ENCODE data around the gene SPATA6L. TPM values are rescaled to one million over a fixed set of nuclear protein-coding genes. Genes with fewer than 3 reads are reported as not detected.

The SPATA6L gene
- total and polyA plus RNA-seq, 7 donors: 1.4 to 3.3 (median 2.0) TPM

DNA sequence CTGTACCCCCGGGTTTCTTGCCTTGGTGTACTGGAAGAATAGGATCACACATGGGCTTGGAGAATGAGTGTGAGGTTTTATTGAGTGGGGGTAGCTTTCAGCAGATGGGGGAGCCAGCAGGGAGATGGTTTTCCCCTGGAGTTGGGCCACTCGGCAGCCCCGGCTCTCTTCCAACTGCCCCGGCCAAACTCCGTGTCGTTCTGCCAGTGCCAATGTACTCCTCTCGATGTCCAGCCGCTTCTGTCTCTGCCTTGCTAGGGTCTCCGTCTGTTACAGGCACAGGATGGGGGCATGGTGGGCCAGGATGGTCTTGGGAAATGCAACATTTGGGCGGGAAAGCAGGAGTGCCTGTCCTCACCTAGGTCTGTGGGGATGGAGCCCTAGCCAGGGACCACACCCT is 11.7 kb downstream of the SPATA6L start:
- DNase-seq: no peak
- no peak overlapping the region for H3K4me3 ChIP-seq
- H3K9me3 ChIP-seq: no peaks in the 10 kb centered on the region
- no peak for TF ChIP-seq POLR2A (IDR thresholded peaks at IDR 0.05)
- TF ChIP-seq, protein P1, sequence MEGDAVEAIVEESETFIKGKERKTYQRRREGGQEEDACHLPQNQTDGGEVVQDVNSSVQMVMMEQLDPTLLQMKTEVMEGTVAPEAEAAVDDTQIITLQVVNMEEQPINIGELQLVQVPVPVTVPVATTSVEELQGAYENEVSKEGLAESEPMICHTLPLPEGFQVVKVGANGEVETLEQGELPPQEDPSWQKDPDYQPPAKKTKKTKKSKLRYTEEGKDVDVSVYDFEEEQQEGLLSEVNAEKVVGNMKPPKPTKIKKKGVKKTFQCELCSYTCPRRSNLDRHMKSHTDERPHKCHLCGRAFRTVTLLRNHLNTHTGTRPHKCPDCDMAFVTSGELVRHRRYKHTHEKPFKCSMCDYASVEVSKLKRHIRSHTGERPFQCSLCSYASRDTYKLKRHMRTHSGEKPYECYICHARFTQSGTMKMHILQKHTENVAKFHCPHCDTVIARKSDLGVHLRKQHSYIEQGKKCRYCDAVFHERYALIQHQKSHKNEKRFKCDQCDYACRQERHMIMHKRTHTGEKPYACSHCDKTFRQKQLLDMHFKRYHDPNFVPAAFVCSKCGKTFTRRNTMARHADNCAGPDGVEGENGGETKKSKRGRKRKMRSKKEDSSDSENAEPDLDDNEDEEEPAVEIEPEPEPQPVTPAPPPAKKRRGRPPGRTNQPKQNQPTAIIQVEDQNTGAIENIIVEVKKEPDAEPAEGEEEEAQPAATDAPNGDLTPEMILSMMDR (IDR thresholded peaks at IDR 0.05): no peak
- no peak for TF ChIP-seq POLR2AphosphoS5 (IDR thresholded peaks at IDR 0.05)
- TF ChIP-seq EP300 (IDR thresholded peaks at IDR 0.05): no peak
- no peaks in the 10 kb centered on the region for H3K36me3 ChIP-seq
- H3K27ac ChIP-seq: no peak overlapping the region
- 85 to 98% methylated on average over 10 of the region's 10 CpGs for WGBS, 2 donors
- H3K27me3 ChIP-seq: no peaks in the 10 kb centered on the region
- intact Hi-C loops (cut with DNase I): no loop called here
- H3K4me1 ChIP-seq: no peaks in the 10 kb centered on the region

GRCh38 chr9:4654084-4654483 is 12.2 kb downstream of the SPATA6L start:
- no peak for DNase-seq
- Histone ChIP-seq H3K27ac (no peak overlapping the region), H3K4me3 (no peak overlapping the region), H3K27me3 (no peaks in the 10 kb centered on the region), H3K36me3 (no peaks in the 10 kb centered on the region), H3K9me3 (no peaks in the 10 kb centered on the region), H3K4me1 (no peaks in the 10 kb centered on the region)
- intact Hi-C loops (cut with DNase I): no loop called here
- TF ChIP-seq POLR2A (IDR thresholded peaks at IDR 0.05): no peak
- TF ChIP-seq, protein P1 (IDR thresholded peaks at IDR 0.05): no peak
- no peak for TF ChIP-seq POLR2AphosphoS5 (IDR thresholded peaks at IDR 0.05)
- no peak for TF ChIP-seq EP300 (IDR thresholded peaks at IDR 0.05)
- 92 to 95% methylated on average over 9 of the region's 9 CpGs for WGBS, 2 donors

DNA sequence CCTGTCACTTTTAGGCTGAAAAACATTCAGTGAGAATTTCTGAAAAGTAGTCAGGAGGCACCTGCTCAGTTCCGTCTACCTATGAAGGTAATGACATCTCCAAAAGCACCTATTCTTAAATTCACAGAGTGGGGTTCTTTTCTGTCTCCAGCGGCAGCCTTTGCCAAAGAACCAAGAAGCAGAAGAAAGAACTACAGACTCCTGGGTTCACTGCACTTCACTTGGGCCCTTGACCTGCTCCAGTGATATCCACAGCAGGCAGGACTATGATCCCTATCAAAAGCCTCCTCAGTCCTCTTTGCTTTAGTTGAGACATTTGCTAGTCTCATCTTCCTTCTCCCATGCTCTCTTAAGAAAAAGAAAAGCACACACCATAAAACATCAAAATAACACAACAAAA is 23.9 kb downstream of the SPATA6L start:
- H3K27me3 ChIP-seq: no peaks in the 10 kb centered on the region
- H3K27ac ChIP-seq: no peak overlapping the region
- WGBS, 2 donors: 97 to 99% methylated on average over 2 of the region's 2 CpGs
- TF ChIP-seq POLR2A (IDR thresholded peaks at IDR 0.05) (no peak), EP300 (IDR thresholded peaks at IDR 0.05) (no peak), POLR2AphosphoS5 (IDR thresholded peaks at IDR 0.05) (no peak)
- TF ChIP-seq, protein P1 (IDR thresholded peaks at IDR 0.05): no peak
- intact Hi-C loops (cut with DNase I): no loop called here
- H3K4me1 ChIP-seq: no peaks in the 10 kb centered on the region
- H3K9me3 ChIP-seq: no peaks in the 10 kb centered on the region
- no peaks in the 10 kb centered on the region for H3K36me3 ChIP-seq
- DNase-seq: no peak
- no peak overlapping the region for H3K4me3 ChIP-seq

- intact Hi-C loops (cut with DNase I): no loop called here
- H3K9me3 ChIP-seq: no peaks in the 10 kb centered on the region
- no peaks in the 10 kb centered on the region for H3K36me3 ChIP-seq
- H3K4me3 ChIP-seq: no peak overlapping the region
- no peak for DNase-seq
- H3K27ac ChIP-seq: no peak overlapping the region
- H3K4me1 ChIP-seq: no peaks in the 10 kb centered on the region
- no peak for TF ChIP-seq POLR2AphosphoS5 (IDR thresholded peaks at IDR 0.05)
- TF ChIP-seq, protein P1 (IDR thresholded peaks at IDR 0.05): peak; percentile 23 to 62 (median 42)
- 69 to 73% methylated on average over 2 of the region's 2 CpGs for WGBS, 2 donors
- no peaks in the 10 kb centered on the region for H3K27me3 ChIP-seq
These were observed 26.3 kb downstream of the SPATA6L start for GRCh38 chr9:4640027-4640426.

DNA sequence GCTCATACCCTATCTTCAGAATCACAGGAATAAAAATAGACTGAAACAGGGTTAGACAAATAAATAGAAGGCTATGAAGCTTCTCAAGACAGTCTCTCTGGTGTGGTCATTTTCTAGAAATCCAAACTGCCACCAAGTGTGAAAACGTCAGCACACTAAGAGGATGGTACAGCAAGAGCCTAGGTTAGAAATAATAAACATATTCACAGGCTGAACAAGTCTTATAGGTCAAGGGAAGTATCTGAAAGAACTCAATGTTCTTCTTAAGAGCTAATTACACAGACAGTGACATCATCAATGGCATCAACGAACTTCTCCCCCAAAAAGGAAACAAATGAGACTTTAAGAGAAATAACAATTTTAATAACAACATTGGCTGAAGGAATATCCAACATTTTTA is 26.9 kb downstream of the SPATA6L start:
- Histone ChIP-seq H3K27ac (no peak overlapping the region), H3K4me3 (no peak overlapping the region), H3K9me3 (no peaks in the 10 kb centered on the region), H3K4me1 (no peaks in the 10 kb centered on the region), H3K27me3 (no peaks in the 10 kb centered on the region), H3K36me3 (no peaks in the 10 kb centered on the region)
- TF ChIP-seq EP300 (IDR thresholded peaks at IDR 0.05): no peak
- TF ChIP-seq, protein P1 (IDR thresholded peaks at IDR 0.05): no peak
- TF ChIP-seq POLR2A (IDR thresholded peaks at IDR 0.05): no peak
- no peak for TF ChIP-seq POLR2AphosphoS5 (IDR thresholded peaks at IDR 0.05)
- intact Hi-C loops (cut with DNase I): loop anchor here (1.0 kb wide), 1 partner anchor 255 kb away; no protein-coding TSS in a partner anchor
- no peak for DNase-seq
- 59% methylated on average over 2 of the region's 2 CpGs for WGBS, 2 donors
